ENCODE measurements around the gene UFM1. TPM values are rescaled to one million over a fixed set of nuclear protein-coding genes. Genes with fewer than 3 reads are reported as not detected.
"Not testable (repeated sequence)": the region's sequence is repeated elsewhere in the genome, so short reads cannot be mapped to it uniquely, and the experiment has no call there.

The UFM1 gene
- total RNA-seq, 1 donor from 2014 or later = 76.0 TPM

DNA sequence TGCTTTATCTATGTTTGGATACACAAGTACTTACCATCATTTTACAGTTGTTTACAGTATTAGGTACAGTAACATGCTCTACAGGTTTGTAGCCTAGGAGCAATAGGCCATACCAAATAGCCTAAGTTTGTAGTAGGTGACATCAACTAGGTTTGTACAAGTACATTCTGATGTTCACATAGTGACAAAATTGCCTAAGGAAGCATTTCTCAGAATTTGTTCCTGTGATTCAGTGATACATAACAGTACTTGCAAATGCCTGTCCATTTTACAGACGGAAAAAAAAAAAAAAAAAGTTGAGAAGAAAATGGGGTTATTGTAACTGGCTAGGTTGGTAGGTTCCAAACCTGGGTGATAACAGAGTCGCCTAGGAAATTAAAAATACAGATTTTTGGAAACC lies 13.6 kb downstream of the UFM1 start:
- no peak overlapping the region for H3K9ac ChIP-seq
- no peak for DNase-seq (ENCODE audit: low spot score)
- H3K9me3 ChIP-seq (ENCODE audit: low read depth) = no peaks in the 10 kb centered on the region
- H3K4me3 ChIP-seq = no peak overlapping the region
- peaks cover 3% of the 10 kb centered on the region for H3K36me3 ChIP-seq
- H3K4me2 ChIP-seq = no peak overlapping the region
- no peak overlapping the region for H2AFZ ChIP-seq (replicated peaks)
- no peaks in the 10 kb centered on the region for H3K27me3 ChIP-seq
- H3K27ac ChIP-seq = no peak overlapping the region
- no peak for TF ChIP-seq CTCF (IDR thresholded peaks at IDR 0.05)
- no peak for TF ChIP-seq EZH2 (IDR thresholded peaks at IDR 0.05)
- TF ChIP-seq EZH2phosphoT487 (IDR thresholded peaks at IDR 0.05) = no peak
- Mint-ChIP-seq H3K4me1 (no peaks in the 10 kb centered on the region), H3K4me3 (no peak overlapping the region), H3K9me3 (no peaks in the 10 kb centered on the region), H3K36me3 (peaks cover 16% of the 10 kb centered on the region), H3K27ac (no peak overlapping the region), H3K27me3 (ENCODE audit: insufficient read depth, low read depth) (no peaks in the 10 kb centered on the region)
- H3F3A ChIP-seq (ENCODE audit: low read depth) = peaks cover 8% of the 10 kb centered on the region
- H3K79me2 ChIP-seq (ENCODE audit: low read depth) = no peaks in the 10 kb centered on the region
- H4K20me1 ChIP-seq (ENCODE audit: low read depth) = no peaks in the 10 kb centered on the region
- H3K4me1 ChIP-seq = peaks cover 9% of the 10 kb centered on the region

GRCh38 chr13:38363746-38364145 lies 14.1 kb downstream of the UFM1 start:
- not testable (repeated sequence) for H4K20me1 ChIP-seq (ENCODE audit: low read depth); H3K27me3 Mint-ChIP-seq (ENCODE audit: insufficient read depth, low read depth); H3K4me3 ChIP-seq; H3K79me2 ChIP-seq (ENCODE audit: low read depth); H3K9me3 ChIP-seq (ENCODE audit: low read depth); H3K9me3 Mint-ChIP-seq; H3F3A ChIP-seq (ENCODE audit: low read depth); H3K36me3 ChIP-seq; H3K4me1 ChIP-seq; DNase-seq (ENCODE audit: low spot score); H3K27me3 ChIP-seq; H3K27ac Mint-ChIP-seq; H3K9ac ChIP-seq; H2AFZ ChIP-seq (replicated peaks); H3K4me1 Mint-ChIP-seq; H3K4me3 Mint-ChIP-seq; H3K4me2 ChIP-seq; H3K27ac ChIP-seq
- H3K36me3 Mint-ChIP-seq = peaks cover 16% of the 10 kb centered on the region

DNA sequence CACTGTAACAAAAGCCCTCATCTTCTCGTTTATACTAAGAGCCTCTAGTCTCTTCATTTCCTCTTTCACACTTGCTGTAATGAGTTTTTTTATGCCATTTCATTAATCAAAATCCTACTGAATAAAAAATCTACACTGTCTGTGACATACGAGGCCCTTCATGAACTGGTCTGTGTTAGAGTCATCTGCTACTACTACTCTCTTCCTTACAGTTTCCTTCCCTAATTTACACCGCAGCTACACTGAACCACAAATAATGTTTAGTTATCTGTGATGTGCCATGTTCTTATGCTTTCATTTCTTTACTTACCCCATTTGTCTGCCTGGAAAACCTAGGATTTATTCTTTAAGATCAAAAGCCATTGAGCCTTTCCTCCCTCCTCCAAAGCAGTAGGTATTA lies 16.0 kb downstream of the UFM1 start:
- Mint-ChIP-seq H3K4me3 (no peak overlapping the region), H3K27ac (no peak overlapping the region), H3K4me1 (no peaks in the 10 kb centered on the region), H3K27me3 (ENCODE audit: insufficient read depth, low read depth) (no peaks in the 10 kb centered on the region), H3K9me3 (no peaks in the 10 kb centered on the region), H3K36me3 (peaks cover 14% of the 10 kb centered on the region)
- no peak overlapping the region for H3K4me2 ChIP-seq
- no peak for DNase-seq (ENCODE audit: low spot score)
- H3K4me3 ChIP-seq = no peak overlapping the region
- no peaks in the 10 kb centered on the region for H4K20me1 ChIP-seq (ENCODE audit: low read depth)
- H3F3A ChIP-seq (ENCODE audit: low read depth) = peaks cover 8% of the 10 kb centered on the region
- H3K79me2 ChIP-seq (ENCODE audit: low read depth) = no peaks in the 10 kb centered on the region
- H2AFZ ChIP-seq (replicated peaks) = no peak overlapping the region
- peaks cover 9% of the 10 kb centered on the region for H3K4me1 ChIP-seq
- no peaks in the 10 kb centered on the region for H3K9me3 ChIP-seq (ENCODE audit: low read depth)
- no peaks in the 10 kb centered on the region for H3K27me3 ChIP-seq
- TF ChIP-seq EZH2 (IDR thresholded peaks at IDR 0.05) (no peak), EZH2phosphoT487 (IDR thresholded peaks at IDR 0.05) (no peak), CTCF (IDR thresholded peaks at IDR 0.05) (no peak)
- H3K36me3 ChIP-seq = peaks cover 3% of the 10 kb centered on the region
- no peak overlapping the region for H3K9ac ChIP-seq
- no peak overlapping the region for H3K27ac ChIP-seq

DNA sequence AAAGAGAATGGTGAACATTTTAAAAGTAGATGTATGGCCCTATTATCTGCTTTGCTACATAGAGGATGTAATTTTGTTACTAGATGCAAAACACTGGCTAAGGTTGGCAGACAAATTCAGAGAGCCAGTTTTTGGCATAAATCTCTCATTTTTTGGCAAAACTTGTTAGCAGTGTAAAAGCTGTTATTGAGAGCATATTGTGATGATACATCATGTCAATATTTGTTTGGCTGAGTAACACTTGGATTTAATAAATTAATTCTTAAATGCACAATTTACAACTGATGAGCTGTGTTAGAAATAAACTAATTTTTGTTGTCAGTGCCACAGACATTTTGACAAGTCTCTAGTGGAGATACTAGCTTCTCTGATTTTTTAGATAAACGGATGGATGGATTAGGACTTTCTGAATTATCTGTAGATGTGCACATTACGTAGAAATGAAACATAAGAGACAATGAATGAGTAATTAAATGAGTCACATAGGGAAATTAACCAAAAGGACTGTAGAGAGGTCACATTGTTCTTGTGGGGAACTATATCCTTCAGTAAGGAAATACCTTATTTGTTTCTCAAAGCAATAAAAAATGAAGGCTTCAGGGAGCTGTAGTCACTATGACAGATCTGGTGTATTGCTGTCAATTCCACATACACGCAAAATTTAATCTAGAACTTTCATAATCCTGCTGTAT lies 17.4 kb downstream of the UFM1 start:
- H3K27ac ChIP-seq = no peak overlapping the region
- Mint-ChIP-seq H3K9me3 (no peaks in the 10 kb centered on the region), H3K36me3 (peaks cover 9% of the 10 kb centered on the region), H3K27me3 (ENCODE audit: insufficient read depth, low read depth) (no peaks in the 10 kb centered on the region), H3K4me1 (no peaks in the 10 kb centered on the region), H3K27ac (no peak overlapping the region), H3K4me3 (no peak overlapping the region)
- H3K9ac ChIP-seq = no peak overlapping the region
- H4K20me1 ChIP-seq (ENCODE audit: low read depth) = no peaks in the 10 kb centered on the region
- H3K9me3 ChIP-seq (ENCODE audit: low read depth) = no peaks in the 10 kb centered on the region
- H3K4me2 ChIP-seq = no peak overlapping the region
- peaks cover 9% of the 10 kb centered on the region for H3K4me1 ChIP-seq
- TF ChIP-seq EZH2 (IDR thresholded peaks at IDR 0.05) (no peak), CTCF (IDR thresholded peaks at IDR 0.05) (no peak), EZH2phosphoT487 (IDR thresholded peaks at IDR 0.05) (no peak)
- H2AFZ ChIP-seq (replicated peaks) = no peak overlapping the region
- DNase-seq (ENCODE audit: low spot score) = no peak
- H3K27me3 ChIP-seq = no peaks in the 10 kb centered on the region
- H3K79me2 ChIP-seq (ENCODE audit: low read depth) = no peaks in the 10 kb centered on the region
- peaks cover 3% of the 10 kb centered on the region for H3K36me3 ChIP-seq
- no peak overlapping the region for H3K4me3 ChIP-seq
- H3F3A ChIP-seq (ENCODE audit: low read depth) = peaks cover 5% of the 10 kb centered on the region
